GM12873 (cell line): ENCODE results near the gene PDZD8.

Experiments
- CTCF ChIP-seq: IDR thresholded peaks from 2 replicates; pipeline ENCODE4 v1.5.1; 2012; ENCODE audit warnings: low read depth, mild to moderate bottlenecking, moderate library complexity, low read length, control low read depth; ENCODE audit not compliant: insufficient read depth; ENCODE audit errors: missing control alignments

Gene PDZD8

GRCh38 chr10:117271427-117271826, 103.8 kb downstream of the PDZD8 start:
- no peak for TF ChIP-seq CTCF

GRCh38 chr10:117268907-117269306, 106.3 kb downstream of the PDZD8 start:
- no peak for TF ChIP-seq CTCF

- TF ChIP-seq CTCF = no peak
Measured at GRCh38 chr10:117268258-117268657, 107.0 kb downstream of the PDZD8 start.

- TF ChIP-seq CTCF = no peak
Measured at GRCh38 chr10:117266812-117267211, 108.4 kb downstream of the PDZD8 start.

- TF ChIP-seq CTCF = no peak
Measured at GRCh38 chr10:117266400-117266799, 108.8 kb downstream of the PDZD8 start.

- TF ChIP-seq CTCF = no peak
Measured at GRCh38 chr10:117264782-117265181, 110.5 kb downstream of the PDZD8 start.

- no peak for TF ChIP-seq CTCF
Measured at GRCh38 chr10:117262903-117263293, 112.3 kb downstream of the PDZD8 start.
